Inflammatory macrophage (primary cell): ENCODE results near the gene TNFSF13B.

Experiments used
- DNase-seq, 2 donors: peaks; one replicate each; pipeline ENCODE4 v3.0.0-alpha.2; 2020 to 2022

The TNFSF13B gene

GRCh38 chr13:108350579-108350978, 81.1 kb downstream of the TNFSF13B start:
- DNase-seq: no peak

GRCh38 chr13:108352599-108352998, 83.1 kb downstream of the TNFSF13B start:
- DNase-seq: peak in 1 of 2 donors; percentile 11

GRCh38 chr13:108357228-108357627, 87.7 kb downstream of the TNFSF13B start:
- DNase-seq: no peak
